K562 (cell line): ENCODE measurements around the gene RAB4B.

Source experiments
- ESRRA ChIP-seq: fragments of 450-650 bp; IDR thresholded peaks from 2 replicates; pipeline ENCODE4 v1.6.1; 2014; ENCODE audit warnings: low read depth, mild to moderate bottlenecking, moderate library complexity, borderline replicate concordance
- JUN ChIP-seq, 2 experiments: sonication (generic) in 1 of 2; formaldehyde crosslinking in 1 of 2; IDR thresholded peaks; 2 replicates each; pipeline versions ENCODE4 v1.6.1 to v1.8.0; 2012 to 2022; ENCODE audit warnings: borderline replicate concordance in 2 of 2, mild to moderate bottlenecking in 2 of 2, improper control_type of control experiment in 1 of 2, low read depth in 1 of 2, low read length in 1 of 2, missing genetic modification reagents in 1 of 2
- JUND ChIP-seq, 2 experiments: IDR thresholded peaks; 2 replicates in 1 of 2; 3 replicates in 1 of 2; pipeline ENCODE4 v1.6.1; 2011; ENCODE audit warnings: borderline replicate concordance in 2 of 2, low read depth in 2 of 2, low read length in 2 of 2, improper control_type of control experiment in 1 of 2, missing biosample characterization in 1 of 2, missing genetic modification characterization in 1 of 2, missing genetic modification reagents in 1 of 2
- TF ChIP-seq, protein P1 (sequence below): sonication (generic); formaldehyde crosslinking; IDR thresholded peaks from 2 replicates; pipeline ENCODE4 v1.8.1; 2023; ENCODE audit warnings: mild to moderate bottlenecking, missing genetic modification reagents

DNA sequence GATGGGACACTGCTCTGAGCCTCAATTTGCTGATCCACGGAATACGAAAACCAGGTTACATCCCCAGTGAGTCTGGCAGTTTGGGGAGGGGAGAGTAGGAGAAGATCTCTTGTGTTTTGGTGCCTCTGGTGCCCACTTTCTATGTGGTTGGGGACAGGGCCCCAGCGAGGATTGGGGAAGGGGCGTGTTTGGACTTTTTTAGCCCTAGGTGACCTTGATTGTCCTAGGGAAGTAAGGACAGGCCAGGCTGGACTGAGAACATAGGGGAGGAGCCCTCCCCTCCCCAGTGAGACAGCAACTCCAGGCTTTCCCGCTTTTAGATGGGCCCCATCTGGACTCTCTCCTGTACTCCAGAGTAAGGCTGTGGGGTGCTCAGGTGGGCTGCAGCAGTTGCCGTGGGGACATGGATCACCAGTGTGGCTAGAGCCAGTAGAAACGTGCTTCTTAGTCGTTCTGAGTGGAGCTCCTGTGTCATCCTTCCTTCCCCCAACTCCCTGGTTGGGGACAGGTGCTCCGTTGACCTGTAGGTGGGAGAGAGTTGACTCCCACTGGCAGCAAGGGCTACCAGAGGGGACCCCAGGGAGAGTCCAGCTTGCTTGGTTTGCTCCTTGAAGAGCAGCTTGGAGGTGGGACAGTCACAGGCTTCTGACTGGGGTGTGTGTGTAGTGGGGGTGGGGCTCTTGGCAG lies 25.3 kb downstream of the RAB4B start:
- TF ChIP-seq, protein P1, sequence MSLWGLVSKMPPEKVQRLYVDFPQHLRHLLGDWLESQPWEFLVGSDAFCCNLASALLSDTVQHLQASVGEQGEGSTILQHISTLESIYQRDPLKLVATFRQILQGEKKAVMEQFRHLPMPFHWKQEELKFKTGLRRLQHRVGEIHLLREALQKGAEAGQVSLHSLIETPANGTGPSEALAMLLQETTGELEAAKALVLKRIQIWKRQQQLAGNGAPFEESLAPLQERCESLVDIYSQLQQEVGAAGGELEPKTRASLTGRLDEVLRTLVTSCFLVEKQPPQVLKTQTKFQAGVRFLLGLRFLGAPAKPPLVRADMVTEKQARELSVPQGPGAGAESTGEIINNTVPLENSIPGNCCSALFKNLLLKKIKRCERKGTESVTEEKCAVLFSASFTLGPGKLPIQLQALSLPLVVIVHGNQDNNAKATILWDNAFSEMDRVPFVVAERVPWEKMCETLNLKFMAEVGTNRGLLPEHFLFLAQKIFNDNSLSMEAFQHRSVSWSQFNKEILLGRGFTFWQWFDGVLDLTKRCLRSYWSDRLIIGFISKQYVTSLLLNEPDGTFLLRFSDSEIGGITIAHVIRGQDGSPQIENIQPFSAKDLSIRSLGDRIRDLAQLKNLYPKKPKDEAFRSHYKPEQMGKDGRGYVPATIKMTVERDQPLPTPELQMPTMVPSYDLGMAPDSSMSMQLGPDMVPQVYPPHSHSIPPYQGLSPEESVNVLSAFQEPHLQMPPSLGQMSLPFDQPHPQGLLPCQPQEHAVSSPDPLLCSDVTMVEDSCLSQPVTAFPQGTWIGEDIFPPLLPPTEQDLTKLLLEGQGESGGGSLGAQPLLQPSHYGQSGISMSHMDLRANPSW (CRISPR knock-in tag), result no peak
- no peak for TF ChIP-seq JUN (IDR thresholded peaks at IDR 0.05; ENCODE audit: borderline replicate concordance, low read depth, low read length)
- no peak for TF ChIP-seq JUN (CRISPR knock-in tag; IDR thresholded peaks at IDR 0.05; ENCODE audit: borderline replicate concordance)
- TF ChIP-seq JUND (IDR thresholded peaks at IDR 0.05; ENCODE audit: borderline replicate concordance, low read depth, low read length), result no peak
- TF ChIP-seq JUND (tag; IDR thresholded peaks at IDR 0.05; ENCODE audit: borderline replicate concordance, low read depth, low read length), result no peak
- peak; percentile 75 for TF ChIP-seq ESRRA
